PC-9 (cell line): ENCODE measurements around the gene DISP3. TPM values are rescaled to one million over a fixed set of nuclear protein-coding genes. Genes with fewer than 3 reads are reported as not detected.

ENCODE experiments used
- BruUV-seq: library from RNA; stranded (reverse); fragments of 400-500 nt; replicated peaks from 2 replicates; lab custom pipeline; 2021; lab: Mats Ljungman, UMichigan
- CTCF ChIA-PET: fragments of 300-600 bp; sonication (Branson Sonifier 250); formaldehyde crosslinking; loops from one replicate; lab custom pipeline; 2022; ENCODE audit warnings: antibody characterized with exemption; lab: Charles Lee
- POLR2A ChIA-PET: fragments of 300-600 bp; sonication (Branson Sonifier 250); formaldehyde crosslinking; loops from one replicate; lab custom pipeline; 2022; ENCODE audit warnings: antibody characterized with exemption; ENCODE audit not compliant: unreplicated experiment; lab: Charles Lee
- DNase-seq, 2 experiments: peaks; one replicate each; pipeline versions ENCODE4 v3.0.0 to v3.0.0-alpha.2; 2015 to 2022; ENCODE audit warnings: mixed read lengths in 1 of 2
- H2AFZ ChIP-seq: fragments of 200-600 bp; sonication (generic); 2 replicates; pipeline ENCODE4 v1.8.1; 2017; ENCODE audit warnings: antibody characterized with exemption
- H3F3A ChIP-seq: fragments of 200-600 bp; sonication (generic); 2 replicates; pipeline ENCODE4 v1.8.1; 2017; ENCODE audit warnings: antibody characterized with exemption, mild to moderate bottlenecking, low read depth; ENCODE audit not compliant: insufficient read depth
- H3K27ac ChIP-seq: fragments of 200-600 bp; sonication (generic); 2 replicates; pipeline ENCODE4 v1.6.1; 2016; ENCODE audit warnings: mixed run types
- H3K27me3 ChIP-seq: fragments of 200-600 bp; sonication (generic); 2 replicates; pipeline ENCODE4 v1.6.1; 2016; ENCODE audit warnings: low read depth, mixed run types; ENCODE audit not compliant: insufficient read depth
- H3K36me3 ChIP-seq: fragments of 200-600 bp; sonication (generic); 2 replicates; pipeline ENCODE4 v1.6.1; 2016; ENCODE audit warnings: low read depth, mixed run types
- H3K4me1 ChIP-seq: fragments of 200-600 bp; sonication (generic); replicated peaks from 2 replicates; pipeline ENCODE4 v1.6.1; 2016; ENCODE audit warnings: mixed run types; ENCODE audit not compliant: insufficient read depth
- H3K4me2 ChIP-seq: fragments of 200-600 bp; sonication (generic); 2 replicates; pipeline ENCODE4 v1.6.1; 2017; ENCODE audit warnings: mixed run types
- H3K4me3 ChIP-seq: fragments of 200-600 bp; sonication (generic); 2 replicates; pipeline ENCODE4 v1.6.1; 2016; ENCODE audit warnings: mixed run types
- H3K79me2 ChIP-seq: fragments of 200-600 bp; sonication (generic); 2 replicates; pipeline ENCODE4 v1.6.1; 2017; ENCODE audit warnings: low read depth, mixed run types
- H3K9me2 ChIP-seq: fragments of 200-600 bp; sonication (generic); 2 replicates; pipeline ENCODE4 v1.8.1; 2017; ENCODE audit warnings: mild to moderate bottlenecking; ENCODE audit not compliant: insufficient read depth
- H3K9me3 ChIP-seq: fragments of 200-600 bp; sonication (generic); 2 replicates; pipeline ENCODE4 v1.8.1; 2016; ENCODE audit warnings: low read depth; ENCODE audit not compliant: insufficient read depth
- H4K20me1 ChIP-seq: fragments of 200-600 bp; sonication (generic); 2 replicates; pipeline ENCODE4 v1.8.1; 2017; ENCODE audit not compliant: insufficient read depth
- CTCF ChIP-seq: fragments of 200-600 bp; sonication (generic); conservative IDR thresholded peaks from 2 replicates; pipeline ENCODE4 v1.6.1; 2017; ENCODE audit warnings: mixed run types, antibody characterized with exemption, mild to moderate bottlenecking, moderate library complexity
- EZH2 ChIP-seq: fragments of 200-600 bp; sonication (generic); IDR thresholded peaks from 2 replicates; pipeline ENCODE4 v1.8.0; 2017; ENCODE audit warnings: antibody characterized with exemption, low read depth
- intact Hi-C: fragments of 100-400 bp; cut with micrococcal nuclease; formaldehyde crosslinking; loops from one replicate; pipeline ENCODE4 v1.10.0; 2022; ENCODE audit not compliant: unreplicated experiment
- total RNA-seq: library from RNA; stranded (reverse); gene quantifications from 2 replicates; pipeline ENCODE4 v1.2.3, GENCODE V29; 2021

DISP3 gene
- total RNA-seq, 1 experiment from 2014 or later: not detected

- H3K27me3 ChIP-seq: peaks cover 76% of the 10 kb centered on the region
- no peak overlapping the region for H3K4me2 ChIP-seq
- DNase-seq: no peak
- no peaks in the 10 kb centered on the region for H3K4me1 ChIP-seq
- H4K20me1 ChIP-seq: no peaks in the 10 kb centered on the region
- H3F3A ChIP-seq: no peaks in the 10 kb centered on the region
- ChIA-PET CTCF (no interaction called here), POLR2A (interaction anchor here (0.7 kb wide), 1 partner anchor 39 kb away, joined by 3 read pairs; no protein-coding TSS in a partner anchor)
- intact Hi-C loops: no loop called here
- no peak overlapping the region for H3K4me3 ChIP-seq
- H2AFZ ChIP-seq: no peak overlapping the region
- no TSS peak for BruUV-seq
- H3K9me3 ChIP-seq: no peaks in the 10 kb centered on the region
- no peak overlapping the region for H3K27ac ChIP-seq
- TF ChIP-seq CTCF (no peak), EZH2 (no peak)
- no peaks in the 10 kb centered on the region for H3K79me2 ChIP-seq
- no peaks in the 10 kb centered on the region for H3K9me2 ChIP-seq
- no peaks in the 10 kb centered on the region for H3K36me3 ChIP-seq
Observed at GRCh38 chr1:11573116-11573692, 94.2 kb downstream of the DISP3 start.

GRCh38 chr1:11575553-11575952 lies 96.6 kb downstream of the DISP3 start:
- no peaks in the 10 kb centered on the region for H3F3A ChIP-seq
- POLR2A ChIA-PET: no interaction called here
- no peak for DNase-seq
- no peak overlapping the region for H2AFZ ChIP-seq
- H3K36me3 ChIP-seq: no peaks in the 10 kb centered on the region
- peaks cover 74% of the 10 kb centered on the region for H3K27me3 ChIP-seq
- H4K20me1 ChIP-seq: no peaks in the 10 kb centered on the region
- BruUV-seq: no TSS peak
- CTCF ChIA-PET: no interaction called here
- TF ChIP-seq EZH2 (no peak), CTCF (no peak)
- H3K4me2 ChIP-seq: no peak overlapping the region
- no peaks in the 10 kb centered on the region for H3K9me2 ChIP-seq
- no peaks in the 10 kb centered on the region for H3K79me2 ChIP-seq
- intact Hi-C loops: no loop called here
- no peak overlapping the region for H3K27ac ChIP-seq
- H3K4me1 ChIP-seq: no peaks in the 10 kb centered on the region
- no peaks in the 10 kb centered on the region for H3K9me3 ChIP-seq
- no peak overlapping the region for H3K4me3 ChIP-seq

GRCh38 chr1:11576109-11576875 lies 97.3 kb downstream of the DISP3 start:
- no peak for DNase-seq
- no peaks in the 10 kb centered on the region for H4K20me1 ChIP-seq
- H3F3A ChIP-seq: no peaks in the 10 kb centered on the region
- ChIA-PET CTCF (no interaction called here), POLR2A (no interaction called here)
- H3K79me2 ChIP-seq: no peaks in the 10 kb centered on the region
- H3K4me1 ChIP-seq: no peaks in the 10 kb centered on the region
- no peak overlapping the region for H3K4me2 ChIP-seq
- H3K9me2 ChIP-seq: no peaks in the 10 kb centered on the region
- TF ChIP-seq EZH2: no peak
- no peak for TF ChIP-seq CTCF
- intact Hi-C loops: no loop called here
- BruUV-seq: no TSS peak
- peaks cover 74% of the 10 kb centered on the region for H3K27me3 ChIP-seq
- H2AFZ ChIP-seq: no peak overlapping the region
- no peaks in the 10 kb centered on the region for H3K36me3 ChIP-seq
- no peak overlapping the region for H3K27ac ChIP-seq
- H3K9me3 ChIP-seq: no peaks in the 10 kb centered on the region
- H3K4me3 ChIP-seq: no peak overlapping the region
